ENCODE measurements around the gene MSGN1. TPM values are rescaled to one million over a fixed set of nuclear protein-coding genes. Genes with fewer than 3 reads are reported as not detected.

Gene MSGN1
- polyA plus RNA-seq, 1 experiment, result not detected

DNA sequence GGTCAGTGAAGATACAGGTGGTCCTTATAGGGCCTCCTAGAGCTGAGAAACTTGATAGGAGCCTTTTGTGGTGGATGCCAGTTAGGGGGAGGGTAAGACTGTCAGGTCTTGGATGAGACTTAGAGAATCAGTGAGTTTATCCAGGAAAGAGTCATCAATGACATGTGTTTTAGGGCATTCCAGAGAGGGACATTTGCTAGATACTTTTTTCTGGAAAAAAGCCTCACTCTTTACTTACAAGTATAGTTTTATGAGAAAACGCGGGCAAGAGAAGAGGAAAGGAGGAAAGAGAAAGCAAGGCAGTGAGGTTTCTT is 24.5 kb upstream of the MSGN1 start:
- no peak for DNase-seq (ENCODE audit: low read depth, low spot score)
- no peak overlapping the region for H3K4me3 ChIP-seq (ENCODE audit: low read depth, low read length)
- H3K27ac ChIP-seq (ENCODE audit: low read depth, low read length), result no peak overlapping the region
- no peaks in the 10 kb centered on the region for H3K27me3 ChIP-seq (ENCODE audit: control insufficient read depth, insufficient read depth, low read length)
- H3K9me3 ChIP-seq (ENCODE audit: control insufficient read depth, insufficient read depth, low read length), result no peaks in the 10 kb centered on the region
- TF ChIP-seq, protein P1, sequence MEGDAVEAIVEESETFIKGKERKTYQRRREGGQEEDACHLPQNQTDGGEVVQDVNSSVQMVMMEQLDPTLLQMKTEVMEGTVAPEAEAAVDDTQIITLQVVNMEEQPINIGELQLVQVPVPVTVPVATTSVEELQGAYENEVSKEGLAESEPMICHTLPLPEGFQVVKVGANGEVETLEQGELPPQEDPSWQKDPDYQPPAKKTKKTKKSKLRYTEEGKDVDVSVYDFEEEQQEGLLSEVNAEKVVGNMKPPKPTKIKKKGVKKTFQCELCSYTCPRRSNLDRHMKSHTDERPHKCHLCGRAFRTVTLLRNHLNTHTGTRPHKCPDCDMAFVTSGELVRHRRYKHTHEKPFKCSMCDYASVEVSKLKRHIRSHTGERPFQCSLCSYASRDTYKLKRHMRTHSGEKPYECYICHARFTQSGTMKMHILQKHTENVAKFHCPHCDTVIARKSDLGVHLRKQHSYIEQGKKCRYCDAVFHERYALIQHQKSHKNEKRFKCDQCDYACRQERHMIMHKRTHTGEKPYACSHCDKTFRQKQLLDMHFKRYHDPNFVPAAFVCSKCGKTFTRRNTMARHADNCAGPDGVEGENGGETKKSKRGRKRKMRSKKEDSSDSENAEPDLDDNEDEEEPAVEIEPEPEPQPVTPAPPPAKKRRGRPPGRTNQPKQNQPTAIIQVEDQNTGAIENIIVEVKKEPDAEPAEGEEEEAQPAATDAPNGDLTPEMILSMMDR (IDR thresholded peaks at IDR 0.05; ENCODE audit: low read depth, low read length), result no peak
- ChIA-PET POLR2A (no interaction called here), CTCF (interaction anchor here (1.4 kb wide), 1 partner anchor 73 kb away, joined by 4 read pairs; no protein-coding TSS in a partner anchor)

DNA sequence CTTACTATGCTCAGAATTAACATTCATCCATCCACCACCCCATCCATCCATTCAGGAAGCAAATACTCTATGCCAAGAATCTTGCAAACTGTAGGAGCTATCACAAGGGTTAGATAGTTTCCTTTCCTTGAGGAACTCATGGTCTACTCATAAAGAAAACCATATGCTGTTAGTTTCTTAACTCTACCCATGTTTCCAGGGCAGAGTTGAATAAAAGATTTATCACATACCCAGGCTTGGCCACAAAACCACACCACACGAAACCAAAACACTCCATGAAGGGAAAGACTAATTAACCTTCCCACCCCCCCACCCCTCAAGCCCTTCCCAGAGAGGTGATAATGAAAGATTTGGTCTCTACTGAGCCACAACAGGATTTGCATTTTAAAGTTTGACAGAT is 23.7 kb upstream of the MSGN1 start:
- H3K27me3 ChIP-seq (ENCODE audit: control insufficient read depth, insufficient read depth, low read length), result no peaks in the 10 kb centered on the region
- TF ChIP-seq, protein P1 (IDR thresholded peaks at IDR 0.05; ENCODE audit: low read depth, low read length), result no peak
- H3K9me3 ChIP-seq (ENCODE audit: control insufficient read depth, insufficient read depth, low read length), result no peaks in the 10 kb centered on the region
- no peak for DNase-seq (ENCODE audit: low read depth, low spot score)
- ChIA-PET CTCF (interaction anchor here (0.5 kb wide), 1 partner anchor 121 kb away, joined by 5 read pairs; no protein-coding TSS in a partner anchor), POLR2A (no interaction called here)
- H3K4me3 ChIP-seq (ENCODE audit: low read depth, low read length), result no peak overlapping the region
- no peak overlapping the region for H3K27ac ChIP-seq (ENCODE audit: low read depth, low read length)

DNA sequence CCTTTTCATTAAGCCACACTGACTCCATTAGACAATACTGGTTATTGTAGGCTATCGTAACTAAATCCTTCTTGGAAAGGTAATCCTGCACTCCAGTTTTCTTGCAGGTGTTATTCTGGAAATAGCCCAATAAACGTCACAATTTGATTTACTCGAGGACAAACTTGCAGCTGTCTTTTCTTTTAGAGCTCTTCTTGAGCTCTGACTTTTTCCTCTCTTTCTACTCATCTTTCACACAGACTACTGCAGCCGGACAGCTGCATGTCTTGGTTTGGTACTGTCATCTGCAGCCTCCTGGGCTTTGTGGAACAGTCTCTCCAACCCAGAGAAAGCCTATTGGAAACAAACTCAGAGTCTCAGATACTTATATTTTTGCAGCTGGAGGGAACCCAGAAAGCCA is 23.0 kb upstream of the MSGN1 start:
- no peak overlapping the region for H3K4me3 ChIP-seq (ENCODE audit: low read depth, low read length)
- POLR2A ChIA-PET, result no interaction called here
- TF ChIP-seq, protein P1 (IDR thresholded peaks at IDR 0.05; ENCODE audit: low read depth, low read length), result no peak
- CTCF ChIA-PET, result no interaction called here
- no peaks in the 10 kb centered on the region for H3K9me3 ChIP-seq (ENCODE audit: control insufficient read depth, insufficient read depth, low read length)
- no peak for DNase-seq (ENCODE audit: low read depth, low spot score)
- H3K27me3 ChIP-seq (ENCODE audit: control insufficient read depth, insufficient read depth, low read length), result no peaks in the 10 kb centered on the region
- H3K27ac ChIP-seq (ENCODE audit: low read depth, low read length), result no peak overlapping the region

DNA sequence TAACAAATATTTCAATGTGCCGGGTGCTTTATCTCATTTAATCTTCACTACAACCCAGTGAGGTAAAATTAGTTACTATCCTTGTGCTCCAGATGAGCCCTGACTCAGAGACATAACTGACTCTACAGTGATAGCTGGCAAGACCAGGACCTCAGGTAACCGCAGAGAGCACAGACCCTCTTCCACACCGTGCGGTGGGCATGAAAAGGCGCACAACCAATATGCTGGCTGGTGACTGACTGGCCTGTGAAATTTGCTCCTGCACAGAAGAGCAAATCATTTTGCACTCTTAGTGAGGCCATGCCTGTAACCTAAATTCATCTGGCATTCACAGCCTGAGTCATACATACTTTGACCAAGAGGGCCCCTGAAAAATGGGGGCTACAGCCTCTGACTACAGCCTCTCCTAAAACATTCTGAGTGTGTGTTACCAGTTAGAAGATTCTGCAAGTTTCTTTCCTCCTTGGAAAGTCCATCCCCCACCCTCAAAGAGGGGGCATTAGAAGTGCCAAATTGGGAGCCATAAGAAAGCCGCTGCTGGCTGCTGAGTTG is 22.4 kb upstream of the MSGN1 start:
- TF ChIP-seq, protein P1 (IDR thresholded peaks at IDR 0.05; ENCODE audit: low read depth, low read length), result no peak
- Histone ChIP-seq H3K9me3 (ENCODE audit: control insufficient read depth, insufficient read depth, low read length) (no peaks in the 10 kb centered on the region), H3K4me3 (ENCODE audit: low read depth, low read length) (no peak overlapping the region), H3K27me3 (ENCODE audit: control insufficient read depth, insufficient read depth, low read length) (peaks cover 3% of the 10 kb centered on the region), H3K27ac (ENCODE audit: low read depth, low read length) (no peak overlapping the region)
- POLR2A ChIA-PET, result no interaction called here
- no peak for DNase-seq (ENCODE audit: low read depth, low spot score)
- CTCF ChIA-PET, result no interaction called here

DNA sequence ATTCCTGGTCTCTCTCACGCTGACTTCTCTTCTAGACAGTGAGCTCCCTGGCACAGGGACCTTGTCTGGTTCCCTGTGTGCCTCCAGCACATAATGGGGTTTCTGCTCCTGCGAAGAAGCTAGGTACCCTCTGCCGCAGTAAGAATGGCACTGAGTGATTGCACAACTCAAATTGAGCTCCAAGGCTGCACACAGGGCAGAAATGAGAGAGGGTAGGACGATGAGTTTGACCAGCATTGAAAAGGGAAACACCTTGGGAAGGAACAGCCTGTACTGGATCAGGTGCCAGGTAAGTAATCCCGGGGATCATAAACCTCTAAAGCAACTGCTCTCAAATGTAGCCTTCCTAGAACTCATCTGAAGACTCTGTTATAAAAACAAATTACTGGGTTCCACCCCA is 21.0 kb upstream of the MSGN1 start:
- POLR2A ChIA-PET, result no interaction called here
- Histone ChIP-seq H3K27me3 (ENCODE audit: control insufficient read depth, insufficient read depth, low read length) (peaks cover 11% of the 10 kb centered on the region), H3K4me3 (ENCODE audit: low read depth, low read length) (no peak overlapping the region), H3K9me3 (ENCODE audit: control insufficient read depth, insufficient read depth, low read length) (no peaks in the 10 kb centered on the region), H3K27ac (ENCODE audit: low read depth, low read length) (no peak overlapping the region)
- CTCF ChIA-PET, result no interaction called here
- DNase-seq (ENCODE audit: low read depth, low spot score), result no peak
- TF ChIP-seq, protein P1 (IDR thresholded peaks at IDR 0.05; ENCODE audit: low read depth, low read length), result no peak

All from AG04450 (cell line).